ENCODE measurements around the gene PREX1. TPM values are rescaled to one million over a fixed set of nuclear protein-coding genes. Genes with fewer than 3 reads are reported as not detected.
"Not testable (repeated sequence)": the region's sequence is repeated elsewhere in the genome, so short reads cannot be mapped to it uniquely, and the experiment has no call there.

The PREX1 gene
- total and polyA plus RNA-seq, 2 donors from 2014 or later, result 8.5 to 38.2 TPM

- no peak for TF ChIP-seq CTCF (IDR thresholded peaks at IDR 0.05; ENCODE audit: borderline replicate concordance, extremely low read depth, insufficient read depth)
- no peak for FAIRE-seq
- intact Hi-C loops (cut with DNase I), result no loop called here
Measured at GRCh38 chr20:48875233-48875913, 47.6 kb upstream of the PREX1 start.

DNA sequence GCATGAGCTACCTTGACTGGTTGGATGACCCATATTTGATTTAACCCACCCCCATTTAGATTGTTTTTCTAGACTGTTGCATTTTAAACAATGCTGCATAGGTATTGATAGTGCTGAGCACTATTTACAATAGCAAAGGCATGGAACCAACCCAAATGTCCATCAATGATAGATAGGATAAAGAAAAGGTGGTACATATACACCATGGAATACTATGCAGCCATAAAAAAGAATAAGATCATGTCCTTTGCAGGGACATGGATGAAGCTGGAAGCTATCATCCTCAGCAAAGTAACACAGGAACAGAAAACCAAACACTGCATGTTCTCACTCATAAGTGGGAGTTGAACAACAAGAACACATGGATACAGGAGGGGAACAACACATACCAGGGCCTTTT lies 41.6 kb upstream of the PREX1 start:
- DNase-seq; FAIRE-seq; intact Hi-C loops (cut with DNase I): not testable (repeated sequence)

More at GRCh38 chr20:48875233-48875913, 47.6 kb upstream of the PREX1 start:
- DNase-seq, result no peak
- Histone ChIP-seq H3K4me1 (ENCODE audit: control insufficient read depth in 2 of 3, insufficient read depth in 2 of 3, low read depth in 1 of 3, low read length in 3 of 3) (no peaks in the 10 kb centered on the region), H3K9ac (ENCODE audit: low read length in 3 of 3) (no peak overlapping the region), H3K27me3 (ENCODE audit: control insufficient read depth, insufficient read depth, low read length) (no peaks in the 10 kb centered on the region), H3K36me3 (ENCODE audit: control insufficient read depth in 2 of 3, insufficient read depth in 3 of 3, low read length in 3 of 3) (no peaks in the 10 kb centered on the region), H3K9me3 (ENCODE audit: control insufficient read depth in 2 of 3, insufficient read depth in 1 of 3, low read length in 3 of 3) (no peaks in the 10 kb centered on the region), H3K4me3 (ENCODE audit: low read length in 3 of 3) (no peak overlapping the region), H3K27ac (ENCODE audit: low read depth in 2 of 2, low read length in 2 of 2) (no peak overlapping the region)

DNA sequence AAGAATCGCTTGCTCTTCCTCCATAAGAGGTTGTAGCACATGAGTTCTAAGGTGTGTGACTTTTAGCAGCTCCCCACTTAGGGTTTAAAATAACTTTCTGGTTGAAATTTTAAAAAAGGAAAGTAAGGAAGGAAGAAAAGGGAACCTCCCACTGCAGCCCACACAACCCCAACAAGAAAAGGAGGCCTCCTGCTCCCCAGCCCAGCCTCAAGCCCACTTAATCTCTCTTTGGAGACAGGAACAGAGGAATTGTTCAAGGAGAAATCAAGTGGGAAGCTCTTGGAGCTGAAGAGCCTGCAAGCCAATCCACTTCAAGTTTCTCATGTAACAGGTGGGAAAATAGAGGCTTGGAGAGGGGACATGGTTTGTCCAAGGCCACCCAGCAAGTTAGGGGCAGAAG lies 39.1 kb upstream of the PREX1 start:
- Histone ChIP-seq H3K9ac (ENCODE audit: low read length in 3 of 3) (no peak overlapping the region), H3K27ac (ENCODE audit: low read depth in 2 of 2, low read length in 2 of 2) (no peak overlapping the region), H3K9me3 (ENCODE audit: control insufficient read depth in 2 of 3, insufficient read depth in 1 of 3, low read length in 3 of 3) (no peaks in the 10 kb centered on the region), H3K36me3 (ENCODE audit: control insufficient read depth in 2 of 3, insufficient read depth in 3 of 3, low read length in 3 of 3) (no peaks in the 10 kb centered on the region), H3K27me3 (ENCODE audit: control insufficient read depth, insufficient read depth, low read length) (no peaks in the 10 kb centered on the region), H3K4me3 (ENCODE audit: low read length in 3 of 3) (no peak overlapping the region), H3K4me1 (ENCODE audit: control insufficient read depth in 2 of 3, insufficient read depth in 2 of 3, low read depth in 1 of 3, low read length in 3 of 3) (no peaks in the 10 kb centered on the region)
- FAIRE-seq, result no peak
- intact Hi-C loops (cut with DNase I), result no loop called here
- DNase-seq, result no peak
- TF ChIP-seq CTCF (IDR thresholded peaks at IDR 0.05; ENCODE audit: borderline replicate concordance, extremely low read depth, insufficient read depth), result no peak

More for the DNA sequence above, 41.6 kb upstream of the PREX1 start:
- not testable (repeated sequence) for H3K4me3 ChIP-seq (ENCODE audit: low read length in 3 of 3); H3K27me3 ChIP-seq (ENCODE audit: control insufficient read depth, insufficient read depth, low read length); H3K9me3 ChIP-seq (ENCODE audit: control insufficient read depth in 2 of 3, insufficient read depth in 1 of 3, low read length in 3 of 3); H3K36me3 ChIP-seq (ENCODE audit: control insufficient read depth in 2 of 3, insufficient read depth in 3 of 3, low read length in 3 of 3); H3K27ac ChIP-seq (ENCODE audit: low read depth in 2 of 2, low read length in 2 of 2); H3K4me1 ChIP-seq (ENCODE audit: control insufficient read depth in 2 of 3, insufficient read depth in 2 of 3, low read depth in 1 of 3, low read length in 3 of 3); H3K9ac ChIP-seq (ENCODE audit: low read length in 3 of 3)

GRCh38 chr20:48864738-48865318 lies 37.0 kb upstream of the PREX1 start:
- Histone ChIP-seq H3K36me3 (ENCODE audit: control insufficient read depth in 2 of 3, insufficient read depth in 3 of 3, low read length in 3 of 3) (no peaks in the 10 kb centered on the region), H3K9me3 (ENCODE audit: control insufficient read depth in 2 of 3, insufficient read depth in 1 of 3, low read length in 3 of 3) (no peaks in the 10 kb centered on the region), H3K4me3 (ENCODE audit: low read length in 3 of 3) (no peak overlapping the region), H3K4me1 (ENCODE audit: control insufficient read depth in 2 of 3, insufficient read depth in 2 of 3, low read depth in 1 of 3, low read length in 3 of 3) (no peaks in the 10 kb centered on the region), H3K9ac (ENCODE audit: low read length in 3 of 3) (no peak overlapping the region), H3K27ac (ENCODE audit: low read depth in 2 of 2, low read length in 2 of 2) (no peak overlapping the region), H3K27me3 (ENCODE audit: control insufficient read depth, insufficient read depth, low read length) (no peaks in the 10 kb centered on the region)
- TF ChIP-seq CTCF (IDR thresholded peaks at IDR 0.05; ENCODE audit: borderline replicate concordance, extremely low read depth, insufficient read depth), result no peak
- intact Hi-C loops (cut with DNase I), result no loop called here
- DNase-seq (no peak), FAIRE-seq (no peak)

Measured in kidney (tissue), 14 donors.